Tibial nerve (tissue), 4 donors: ENCODE measurements around the gene ANKH.

Experiments
- EP300 ChIP-seq, 2 donors: sonication (generic); formaldehyde crosslinking; IDR thresholded peaks; one replicate each; pipeline ENCODE4 v1.6.1; 2017; ENCODE audit warnings: antibody characterized with exemption in 2 of 2, mild to moderate bottlenecking in 1 of 2
- POLR2A ChIP-seq, 2 donors: fragments of 450-650 bp; IDR thresholded peaks; one replicate each; pipeline ENCODE4 v1.6.1; 2017; ENCODE audit warnings: antibody characterized with exemption in 2 of 2, mild to moderate bottlenecking in 2 of 2, moderate library complexity in 2 of 2
- TF ChIP-seq, protein P1 (sequence below), 5 experiments: fragments of 200-600 bp in 3 of 5; fragments of 450-650 bp in 2 of 5; sonication (generic) in 3 of 5; IDR thresholded peaks; one replicate each; pipeline ENCODE4 v1.5.1; 2016 to 2019; ENCODE audit warnings: antibody characterized with exemption in 5 of 5, mild to moderate bottlenecking in 3 of 5, moderate library complexity in 2 of 5

- TF ChIP-seq, protein P1, sequence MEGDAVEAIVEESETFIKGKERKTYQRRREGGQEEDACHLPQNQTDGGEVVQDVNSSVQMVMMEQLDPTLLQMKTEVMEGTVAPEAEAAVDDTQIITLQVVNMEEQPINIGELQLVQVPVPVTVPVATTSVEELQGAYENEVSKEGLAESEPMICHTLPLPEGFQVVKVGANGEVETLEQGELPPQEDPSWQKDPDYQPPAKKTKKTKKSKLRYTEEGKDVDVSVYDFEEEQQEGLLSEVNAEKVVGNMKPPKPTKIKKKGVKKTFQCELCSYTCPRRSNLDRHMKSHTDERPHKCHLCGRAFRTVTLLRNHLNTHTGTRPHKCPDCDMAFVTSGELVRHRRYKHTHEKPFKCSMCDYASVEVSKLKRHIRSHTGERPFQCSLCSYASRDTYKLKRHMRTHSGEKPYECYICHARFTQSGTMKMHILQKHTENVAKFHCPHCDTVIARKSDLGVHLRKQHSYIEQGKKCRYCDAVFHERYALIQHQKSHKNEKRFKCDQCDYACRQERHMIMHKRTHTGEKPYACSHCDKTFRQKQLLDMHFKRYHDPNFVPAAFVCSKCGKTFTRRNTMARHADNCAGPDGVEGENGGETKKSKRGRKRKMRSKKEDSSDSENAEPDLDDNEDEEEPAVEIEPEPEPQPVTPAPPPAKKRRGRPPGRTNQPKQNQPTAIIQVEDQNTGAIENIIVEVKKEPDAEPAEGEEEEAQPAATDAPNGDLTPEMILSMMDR (IDR thresholded peaks at IDR 0.05), result no peak
- TF ChIP-seq POLR2A (IDR thresholded peaks at IDR 0.05), result no peak
- no peak for TF ChIP-seq EP300 (IDR thresholded peaks at IDR 0.05)
Observed at GRCh38 chr5:14779975-14780374, 91.6 kb downstream of the ANKH start.
